Left ventricle myocardium inferior (tissue), 1 donor: ENCODE measurements around the gene ANKRD27. TPM values are rescaled to one million over a fixed set of nuclear protein-coding genes. Genes with fewer than 3 reads are reported as not detected.

Experiments
- DNase-seq: peaks from one replicate; pipeline ENCODE4 v3.0.0-alpha.2; 2020
- H3K27ac ChIP-seq: fragments of 200-600 bp; replicated peaks from 2 replicates; pipeline ENCODE4 v1.8.0; 2021
- H3K27me3 ChIP-seq: fragments of 200-600 bp; 2 replicates; pipeline ENCODE4 v1.8.0; 2021; ENCODE audit warnings: low read depth
- H3K36me3 ChIP-seq: fragments of 200-600 bp; 2 replicates; pipeline ENCODE4 v1.8.0; 2021
- H3K4me1 ChIP-seq: fragments of 200-600 bp; 2 replicates; pipeline ENCODE4 v1.8.0; 2021
- H3K4me3 ChIP-seq: fragments of 200-600 bp; 2 replicates; pipeline ENCODE4 v1.8.0; 2021; ENCODE audit warnings: mild to moderate bottlenecking, moderate library complexity
- H3K9me3 ChIP-seq: fragments of 200-600 bp; replicated peaks from 2 replicates; pipeline ENCODE4 v1.8.0; 2021
- intact Hi-C: fragments of 100-400 bp; cut with micrococcal nuclease; formaldehyde crosslinking; loops from one replicate; pipeline ENCODE4 v1.11.0; 2022
- total RNA-seq: library from RNA; stranded (reverse); fragmentation: NEBNext Ultra II Directional; extraction: Animal tissue kit (Norgen Biotek cat#: 25700); gene quantifications from one replicate; pipeline ENCODE4 v1.2.1, GENCODE V29; 2021
- TF ChIP-seq, protein P1 (sequence below): fragments of 200-600 bp; IDR thresholded peaks from 2 replicates; pipeline ENCODE4 v1.8.0; 2021; ENCODE audit warnings: antibody characterized with exemption, mild to moderate bottlenecking, borderline replicate concordance
- donor health status: DM: no; HTN: yes; CAD: no; lungs with severe emphysema.

ANKRD27 gene
- total RNA-seq, 1 donor from 2014 or later = 18.0 TPM

DNA sequence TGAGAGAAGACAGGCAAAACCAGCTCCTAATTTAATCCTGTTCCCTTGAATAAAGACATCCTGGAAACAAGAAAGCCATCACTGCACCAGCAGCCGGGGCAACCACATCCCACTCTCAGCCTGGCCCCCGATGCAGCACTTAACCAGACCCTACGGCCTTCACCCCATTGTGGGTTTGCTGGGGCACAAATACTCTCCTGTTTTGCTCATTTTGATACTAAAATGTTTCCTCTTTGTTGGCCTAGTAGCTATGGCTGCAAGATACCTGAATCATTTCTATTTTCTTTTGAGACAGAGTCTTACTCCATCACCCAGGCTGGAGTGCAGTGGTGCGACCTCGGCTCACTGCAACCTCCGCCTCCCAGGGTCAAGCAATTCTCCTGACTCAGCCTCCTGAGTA is 28.4 kb downstream of the ANKRD27 start:
- Histone ChIP-seq H3K27me3 (no peaks in the 10 kb centered on the region), H3K36me3 (peaks cover 69% of the 10 kb centered on the region), H3K4me1 (peaks cover 15% of the 10 kb centered on the region), H3K27ac (no peak overlapping the region), H3K4me3 (no peak overlapping the region), H3K9me3 (no peaks in the 10 kb centered on the region)
- TF ChIP-seq, protein P1, sequence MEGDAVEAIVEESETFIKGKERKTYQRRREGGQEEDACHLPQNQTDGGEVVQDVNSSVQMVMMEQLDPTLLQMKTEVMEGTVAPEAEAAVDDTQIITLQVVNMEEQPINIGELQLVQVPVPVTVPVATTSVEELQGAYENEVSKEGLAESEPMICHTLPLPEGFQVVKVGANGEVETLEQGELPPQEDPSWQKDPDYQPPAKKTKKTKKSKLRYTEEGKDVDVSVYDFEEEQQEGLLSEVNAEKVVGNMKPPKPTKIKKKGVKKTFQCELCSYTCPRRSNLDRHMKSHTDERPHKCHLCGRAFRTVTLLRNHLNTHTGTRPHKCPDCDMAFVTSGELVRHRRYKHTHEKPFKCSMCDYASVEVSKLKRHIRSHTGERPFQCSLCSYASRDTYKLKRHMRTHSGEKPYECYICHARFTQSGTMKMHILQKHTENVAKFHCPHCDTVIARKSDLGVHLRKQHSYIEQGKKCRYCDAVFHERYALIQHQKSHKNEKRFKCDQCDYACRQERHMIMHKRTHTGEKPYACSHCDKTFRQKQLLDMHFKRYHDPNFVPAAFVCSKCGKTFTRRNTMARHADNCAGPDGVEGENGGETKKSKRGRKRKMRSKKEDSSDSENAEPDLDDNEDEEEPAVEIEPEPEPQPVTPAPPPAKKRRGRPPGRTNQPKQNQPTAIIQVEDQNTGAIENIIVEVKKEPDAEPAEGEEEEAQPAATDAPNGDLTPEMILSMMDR = no peak
- intact Hi-C loops = no loop called here
- no peak for DNase-seq

- Histone ChIP-seq H3K4me1 (no peaks in the 10 kb centered on the region), H3K9me3 (no peaks in the 10 kb centered on the region), H3K27ac (no peak overlapping the region), H3K4me3 (no peak overlapping the region), H3K27me3 (no peaks in the 10 kb centered on the region), H3K36me3 (peaks cover 88% of the 10 kb centered on the region)
- no peak for DNase-seq
- intact Hi-C loops = no loop called here
- TF ChIP-seq, protein P1 = no peak
Measured at GRCh38 chr19:32642771-32643170, 32.2 kb downstream of the ANKRD27 start.

GRCh38 chr19:32638625-32639024 is 36.4 kb downstream of the ANKRD27 start:
- no peak overlapping the region for H3K4me3 ChIP-seq
- H3K36me3 ChIP-seq = peaks cover 78% of the 10 kb centered on the region
- DNase-seq = no peak
- no peak overlapping the region for H3K27ac ChIP-seq
- no peaks in the 10 kb centered on the region for H3K27me3 ChIP-seq
- TF ChIP-seq, protein P1 = no peak
- intact Hi-C loops = no loop called here
- H3K4me1 ChIP-seq = no peaks in the 10 kb centered on the region
- no peaks in the 10 kb centered on the region for H3K9me3 ChIP-seq

- Histone ChIP-seq H3K4me1 (no peaks in the 10 kb centered on the region), H3K36me3 (peaks cover 76% of the 10 kb centered on the region), H3K27me3 (no peaks in the 10 kb centered on the region), H3K4me3 (no peak overlapping the region), H3K27ac (no peak overlapping the region), H3K9me3 (no peaks in the 10 kb centered on the region)
- TF ChIP-seq, protein P1 = no peak
- DNase-seq = no peak
- intact Hi-C loops = no loop called here
Measured at GRCh38 chr19:32637480-32637879, 37.5 kb downstream of the ANKRD27 start.

DNA sequence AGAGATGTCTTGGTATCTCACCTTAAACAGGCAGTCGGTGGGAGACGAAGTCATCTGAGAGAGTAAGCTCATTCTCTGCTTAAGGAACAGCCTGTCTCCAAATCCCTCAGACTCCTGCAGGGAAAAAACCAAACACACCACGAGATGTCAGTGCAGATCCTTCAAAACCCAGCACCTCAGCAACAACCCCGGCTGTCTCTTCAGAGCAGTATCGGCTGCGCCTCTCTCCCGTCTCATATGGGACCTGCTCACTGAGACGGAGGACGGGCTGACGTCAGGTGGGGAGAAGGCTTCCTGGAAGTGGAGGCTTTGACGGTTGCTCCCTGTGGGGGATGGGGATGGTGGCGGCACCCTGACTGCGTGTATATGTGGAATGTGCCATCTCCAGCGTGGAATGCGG is 43.6 kb downstream of the ANKRD27 start:
- Histone ChIP-seq H3K27ac (no peak overlapping the region), H3K4me1 (peaks cover 19% of the 10 kb centered on the region), H3K9me3 (no peaks in the 10 kb centered on the region), H3K27me3 (no peaks in the 10 kb centered on the region), H3K36me3 (peaks cover 62% of the 10 kb centered on the region), H3K4me3 (no peak overlapping the region)
- intact Hi-C loops = no loop called here
- no peak for DNase-seq
- TF ChIP-seq, protein P1 = peak; percentile 21

- TF ChIP-seq, protein P1 = no peak
- Histone ChIP-seq H3K36me3 (peaks cover 65% of the 10 kb centered on the region), H3K4me1 (peaks cover 19% of the 10 kb centered on the region), H3K27ac (no peak overlapping the region), H3K27me3 (no peaks in the 10 kb centered on the region), H3K4me3 (no peak overlapping the region), H3K9me3 (no peaks in the 10 kb centered on the region)
- no peak for DNase-seq
- intact Hi-C loops = no loop called here
Measured at GRCh38 chr19:32630338-32630737, 44.6 kb downstream of the ANKRD27 start.
